HepG2 (cell line): ENCODE data around the gene CCRL2. TPM values are rescaled to one million over a fixed set of nuclear protein-coding genes. Genes with fewer than 3 reads are reported as not detected.
A peak's percentile ranks its signal among the peaks of the same experiment; 100 is the strongest.

Experiments used
- ATAC-seq: fragments of 200-7000 bp; cut with Tn5 transposase; 3 replicates; pipeline ENCODE4 v1.9.1; 2020; ENCODE audit warnings: mild to moderate bottlenecking, moderate library complexity
- BruUV-seq: library from RNA; stranded (reverse); fragments of 400-500 nt; replicated peaks from 2 replicates; lab custom pipeline; 2021; lab: Mats Ljungman, UMichigan
- CTCF ChIA-PET: fragments of 300-600 bp; formaldehyde crosslinking; extraction: SDS; loops from one replicate; lab custom pipeline; 2021; ENCODE audit warnings: low total read pairs, inconsistent platforms, low intra/inter-chr PET ratio; lab: Yijun Ruan, JAX
- POLR2A ChIA-PET: fragments of 350-600 bp; sonication (Branson Sonifier 250); formaldehyde crosslinking; loops from one replicate; lab custom pipeline; 2020; ENCODE audit warnings: antibody characterized with exemption, inconsistent platforms; lab: Yijun Ruan, JAX
- DNase-seq: peaks from one replicate; pipeline ENCODE4 v3.0.0-alpha.2; 2015; ENCODE audit warnings: low spot score
- FAIRE-seq: peaks from 3 replicates; lab custom pipeline; 2011; peaks lifted over from hg19 to GRCh38; lab: Jason Lieb, UNC
- H2AFZ ChIP-seq: one replicate; pipeline ENCODE4 v1.6.1; 2011; ENCODE audit warnings: low read length, inconsistent platforms
- H3K27ac ChIP-seq: fragments of 300-600 bp; 3 replicates; pipeline ENCODE4 v1.8.0; 2011; ENCODE audit warnings: mixed run types, mild to moderate bottlenecking, mixed read lengths, low read length, inconsistent platforms; ENCODE audit not compliant: insufficient read depth; ENCODE audit errors: extremely low read length
- H3K27me3 ChIP-seq, 2 experiments: fragments of 200-600 bp in 1 of 2; 2 replicates in 1 of 2; 3 replicates in 1 of 2; pipeline versions ENCODE4 v1.6.0 to v1.8.0; 2011; ENCODE audit warnings: low read length in 2 of 2, mild to moderate bottlenecking in 2 of 2, moderate library complexity in 2 of 2, inconsistent platforms in 1 of 2; ENCODE audit not compliant: insufficient read depth in 2 of 2, control insufficient read depth in 1 of 2
- H3K36me3 ChIP-seq, 2 experiments: fragments of 200-600 bp in 1 of 2; replicated peaks in 1 of 2; 2 replicates in 1 of 2; 3 replicates in 1 of 2; pipeline versions ENCODE4 v1.5.1 to v1.8.0; 2011; ENCODE audit warnings: low read length in 2 of 2, inconsistent platforms in 1 of 2; ENCODE audit not compliant: insufficient read depth in 2 of 2, control insufficient read depth in 1 of 2
- H3K4me1 ChIP-seq: 2 replicates; pipeline ENCODE4 v1.5.1; 2012; ENCODE audit warnings: low read length, inconsistent platforms; ENCODE audit not compliant: insufficient read depth
- H3K4me2 ChIP-seq: 2 replicates; pipeline ENCODE4 v1.6.0; 2011; ENCODE audit warnings: low read depth, low read length, inconsistent platforms
- H3K4me3 ChIP-seq, 3 experiments: fragments of 200-600 bp in 1 of 3; sonication (generic), shearing (Covaris generic) in 1 of 3; replicated peaks in 1 of 3; 2 replicates each; pipeline ENCODE4 v1.5.1; 2011 to 2016; ENCODE audit warnings: low read length in 3 of 3, inconsistent platforms in 2 of 3, low read depth in 2 of 3, mild to moderate bottlenecking in 2 of 3, control low read depth in 1 of 3, mixed read lengths in 1 of 3; ENCODE audit not compliant: insufficient read depth in 1 of 3
- H3K79me2 ChIP-seq: one replicate; pipeline ENCODE4 v1.6.1; 2011; ENCODE audit warnings: low read length, inconsistent platforms; ENCODE audit not compliant: insufficient read depth
- H3K9ac ChIP-seq: 2 replicates; pipeline ENCODE4 v1.6.0; 2011; ENCODE audit warnings: mild to moderate bottlenecking, low read depth, low read length, inconsistent platforms; ENCODE audit not compliant: insufficient read depth
- H3K9me3 ChIP-seq: 2 replicates; pipeline ENCODE4 v1.5.1; 2012; ENCODE audit warnings: mild to moderate bottlenecking, low read length
- H4K20me1 ChIP-seq: 2 replicates; pipeline ENCODE4 v1.6.0; 2011; ENCODE audit warnings: inconsistent platforms, mild to moderate bottlenecking, low read length, moderate library complexity; ENCODE audit not compliant: insufficient read depth
- BCL6 ChIP-seq: IDR thresholded peaks from 2 replicates; pipeline ENCODE4 v1.6.1; 2016; ENCODE audit warnings: missing genetic modification reagents, missing compliant biosample characterization
- KLF13 ChIP-seq: sonication (generic); formaldehyde crosslinking; IDR thresholded peaks from 2 replicates; pipeline ENCODE4 v1.4.0; 2020; ENCODE audit warnings: mild to moderate bottlenecking, missing genetic modification reagents
- MTA1 ChIP-seq: sonication (generic); formaldehyde crosslinking; IDR thresholded peaks from 2 replicates; pipeline ENCODE4 v1.4.0; 2020; ENCODE audit warnings: missing genetic modification reagents, mild to moderate bottlenecking, borderline replicate concordance
- XRCC5 ChIP-seq: fragments of 200-400 bp; formaldehyde crosslinking; optimal IDR thresholded peaks from 2 replicates; pipeline ENCODE3; 2017; ENCODE audit warnings: mild to moderate bottlenecking, low read length
- WGBS: methylation state at CpG from one replicate; pipeline ENCODE4 v1.1.6; 2017; ENCODE audit warnings: low lambda C conversion rate; 5-methylcytosine and 5-hydroxymethylcytosine counted together
- in situ Hi-C: cut with HindIII; loops from 2 replicates; pipeline ENCODE4 v1.10.0; 2017; ENCODE audit warnings: low pct_unique_long_range_greater_than_20kb; ENCODE audit not compliant: extremely low pct_ligation_motif_present
- intact Hi-C: fragments of 100-400 bp; cut with micrococcal nuclease; formaldehyde crosslinking; loops from one replicate; pipeline ENCODE4 v1.10.0; 2022; ENCODE audit not compliant: unreplicated experiment
- polyA plus RNA-seq, 8 experiments: library from polyadenylated mRNA; depleted of rRNA in 3 of 8; stranded (reverse) in 7 of 8; unstranded in 1 of 8; fragments of >200 nt; fragmentation: Illumina TruSeq in 4 of 8; extraction: Trizol in 4 of 8; gene quantifications; 2 replicates each; pipeline versions ENCODE4 v1.2.1 to v1.2.3, GENCODE V29; 2011 to 2016; ENCODE audit warnings: low read depth in 4 of 8, missing spikeins in 1 of 8, mixed read lengths in 1 of 8; ENCODE audit not compliant: insufficient read depth in 1 of 8
- total RNA-seq, 5 experiments: library from RNA; depleted of rRNA; stranded (reverse); fragments of >200 nt; fragmentation: Illumina TruSeq; extraction: Trizol; gene quantifications; 2 replicates each; pipeline ENCODE4 v1.2.3, GENCODE V29; 2016; ENCODE audit warnings: low read depth in 1 of 5
- TF ChIP-seq, protein P1 (sequence below): sonication (generic); formaldehyde crosslinking; IDR thresholded peaks from 2 replicates; pipeline ENCODE4 v1.5.0; 2020; ENCODE audit warnings: mild to moderate bottlenecking, missing genetic modification reagents, moderate library complexity

CCRL2 gene
- total and polyA plus RNA-seq, 2 of the 13 experiments (the other 11 are each of a cell fraction or from before 2014, with no cell fraction given), result not detected

DNA sequence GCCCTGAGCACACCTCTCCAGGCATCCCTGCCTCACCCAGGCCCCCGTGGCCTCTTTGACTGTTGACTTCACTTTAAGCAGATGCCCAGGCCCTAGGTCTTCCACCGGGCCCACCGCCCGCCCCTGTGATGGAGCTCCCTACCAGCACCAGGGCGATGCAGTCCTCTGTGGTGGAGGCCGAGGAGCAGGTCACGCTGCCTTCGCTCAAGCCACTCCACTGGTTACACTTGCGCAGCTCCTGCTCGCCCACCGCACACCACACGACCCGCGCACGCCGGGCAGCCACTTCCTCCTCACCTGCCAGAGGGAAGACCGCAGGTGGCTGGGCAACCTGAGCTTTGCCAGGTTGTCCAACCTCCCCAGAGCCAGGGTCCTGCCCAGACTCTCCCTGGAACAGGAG lies 41.7 kb downstream of the CCRL2 start:
- in situ Hi-C loops, result no loop called here
- ChIA-PET CTCF (no interaction called here), POLR2A (no interaction called here)
- Histone ChIP-seq H3K9me3 (no peaks in the 10 kb centered on the region), H3K9ac (no peak overlapping the region), H3K27ac (no peak overlapping the region), H2AFZ (no peak overlapping the region), H3K79me2 (no peaks in the 10 kb centered on the region)
- FAIRE-seq (no peak), ATAC-seq (no peak), DNase-seq (no peak)
- BruUV-seq, result no TSS peak
- WGBS, result 50% methylated on average over 12 of the region's 17 CpGs
- intact Hi-C loops, result no loop called here
- TF ChIP-seq BCL6 (CRISPR knock-in tag) (no peak), MTA1 (CRISPR knock-in tag) (no peak)
- TF ChIP-seq, all 625 proteins: peak for 0
- H3K27me3 ChIP-seq, result 0 out of 5 replicates have a peak, but pooled peaks cover 0 to 1% of the 10 kb centered on the region in 2 experiments
- H4K20me1 ChIP-seq, result no peaks in the 10 kb centered on the region
- H3K4me1 ChIP-seq, result no peaks in the 10 kb centered on the region
- H3K4me3 ChIP-seq, result no peak overlapping the region
- H3K4me2 ChIP-seq, result no peak overlapping the region
- H3K36me3 ChIP-seq, result no peaks in the 10 kb centered on the region

DNA sequence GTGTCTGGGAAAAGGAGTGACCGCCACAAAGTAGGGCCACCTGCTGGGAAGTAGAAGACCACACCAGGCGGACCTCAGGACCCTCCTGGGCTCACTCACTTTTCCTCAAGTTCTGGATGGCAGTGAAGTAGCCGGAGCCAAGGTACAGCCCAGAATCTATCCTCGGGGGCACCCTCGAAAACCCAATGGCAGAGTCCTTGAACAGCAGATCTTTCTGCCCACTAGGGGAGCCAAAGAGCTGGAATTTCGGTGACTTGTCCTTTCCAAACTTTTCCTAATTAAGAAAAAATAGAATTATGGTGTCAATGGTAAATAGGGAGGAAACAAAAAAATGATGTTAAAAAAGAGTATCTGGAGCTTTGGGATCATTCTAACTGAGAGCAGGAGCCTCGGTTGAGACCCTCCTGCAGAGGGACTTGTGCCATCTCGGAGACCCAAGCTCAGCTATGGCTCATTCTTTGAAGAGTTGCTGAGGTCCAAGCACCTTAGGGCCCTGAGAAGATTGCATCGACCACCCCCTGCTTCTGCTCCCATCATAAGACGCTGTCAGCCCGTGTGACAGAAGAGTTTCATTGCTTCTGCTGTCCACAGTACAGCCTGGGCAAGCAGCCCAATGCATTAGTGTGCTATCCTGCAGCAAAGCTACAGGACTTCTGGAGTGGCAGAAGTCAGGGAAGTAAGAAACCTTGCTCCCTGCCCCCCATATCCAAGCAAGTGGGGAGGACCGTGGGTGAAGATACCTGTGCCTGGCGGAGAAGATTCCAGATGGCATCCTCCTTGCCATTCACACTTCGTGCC lies 42.9 kb downstream of the CCRL2 start:
- intact Hi-C loops, result no loop called here
- H3K4me2 ChIP-seq, result no peak overlapping the region
- no peak overlapping the region for H2AFZ ChIP-seq
- in situ Hi-C loops, result no loop called here
- 20% methylated on average over 12 of the region's 14 CpGs for WGBS
- no peaks in the 10 kb centered on the region for H3K79me2 ChIP-seq
- no peak overlapping the region for H3K4me3 ChIP-seq
- TF ChIP-seq KLF13 (CRISPR knock-in tag) (no peak), XRCC5 (peak; percentile 46)
- TF ChIP-seq, protein P1, sequence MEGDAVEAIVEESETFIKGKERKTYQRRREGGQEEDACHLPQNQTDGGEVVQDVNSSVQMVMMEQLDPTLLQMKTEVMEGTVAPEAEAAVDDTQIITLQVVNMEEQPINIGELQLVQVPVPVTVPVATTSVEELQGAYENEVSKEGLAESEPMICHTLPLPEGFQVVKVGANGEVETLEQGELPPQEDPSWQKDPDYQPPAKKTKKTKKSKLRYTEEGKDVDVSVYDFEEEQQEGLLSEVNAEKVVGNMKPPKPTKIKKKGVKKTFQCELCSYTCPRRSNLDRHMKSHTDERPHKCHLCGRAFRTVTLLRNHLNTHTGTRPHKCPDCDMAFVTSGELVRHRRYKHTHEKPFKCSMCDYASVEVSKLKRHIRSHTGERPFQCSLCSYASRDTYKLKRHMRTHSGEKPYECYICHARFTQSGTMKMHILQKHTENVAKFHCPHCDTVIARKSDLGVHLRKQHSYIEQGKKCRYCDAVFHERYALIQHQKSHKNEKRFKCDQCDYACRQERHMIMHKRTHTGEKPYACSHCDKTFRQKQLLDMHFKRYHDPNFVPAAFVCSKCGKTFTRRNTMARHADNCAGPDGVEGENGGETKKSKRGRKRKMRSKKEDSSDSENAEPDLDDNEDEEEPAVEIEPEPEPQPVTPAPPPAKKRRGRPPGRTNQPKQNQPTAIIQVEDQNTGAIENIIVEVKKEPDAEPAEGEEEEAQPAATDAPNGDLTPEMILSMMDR (CRISPR knock-in tag), result peak; percentile 29; the same call in 1 of the 2 replicates
- no peak for FAIRE-seq
- H3K9ac ChIP-seq, result no peak overlapping the region
- POLR2A ChIA-PET, result no interaction called here
- no peaks in the 10 kb centered on the region for H3K36me3 ChIP-seq
- ATAC-seq, result peak; percentile 56
- no peaks in the 10 kb centered on the region for H4K20me1 ChIP-seq
- no TSS peak for BruUV-seq
- no peaks in the 10 kb centered on the region for H3K4me1 ChIP-seq
- no peak for DNase-seq
- H3K9me3 ChIP-seq, result no peaks in the 10 kb centered on the region
- peaks cover 1 to 4% of the 10 kb centered on the region in 2 experiments; a peak in 2 of 5 replicates for H3K27me3 ChIP-seq
- CTCF ChIA-PET, result no interaction called here
- no peak overlapping the region for H3K27ac ChIP-seq
